ENCODE results near the gene MRPS12.

MRPS12 gene

DNA sequence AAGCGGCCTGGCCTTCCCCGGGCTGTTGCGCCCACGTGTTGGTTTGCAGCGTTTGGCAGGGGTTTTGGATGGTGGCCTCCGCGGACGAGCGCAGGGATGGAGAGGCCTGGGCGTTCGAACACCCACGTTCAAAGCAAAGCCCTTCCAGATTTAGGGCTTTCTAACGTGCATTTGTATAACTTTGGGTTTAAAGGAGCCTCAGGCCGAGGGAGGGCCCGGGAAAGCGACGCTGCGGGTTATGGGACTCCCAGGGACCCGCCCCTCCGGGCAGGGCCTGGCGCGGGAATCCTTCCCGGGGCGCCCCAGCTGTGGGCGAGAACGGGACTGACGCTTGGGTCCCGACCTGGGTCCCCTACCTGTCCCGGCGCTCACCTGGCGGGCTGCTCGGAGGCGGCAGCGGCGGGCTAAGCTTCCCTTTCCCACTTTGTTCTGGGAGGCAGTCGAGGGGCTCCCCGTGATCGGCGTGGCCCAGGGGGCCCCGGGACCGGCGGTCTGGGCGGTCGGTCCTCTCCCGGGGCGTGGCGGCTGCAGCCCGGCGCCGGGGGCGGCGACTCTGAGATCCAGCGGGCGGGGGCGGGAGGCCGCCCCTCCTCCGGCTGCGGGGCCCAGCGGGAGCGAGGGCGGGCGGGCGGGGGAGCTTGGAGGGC is 44.6 kb downstream of the MRPS12 start, which contains the start of gene FBXO17:
FBXO17 (minus strand) TSS at position 529 of the 647 bp plus-strand sequence. CDS start 25,423 bp downstream, outside the sequence.
- no peak for DNase-seq (ENCODE audit: low read depth)

DNA sequence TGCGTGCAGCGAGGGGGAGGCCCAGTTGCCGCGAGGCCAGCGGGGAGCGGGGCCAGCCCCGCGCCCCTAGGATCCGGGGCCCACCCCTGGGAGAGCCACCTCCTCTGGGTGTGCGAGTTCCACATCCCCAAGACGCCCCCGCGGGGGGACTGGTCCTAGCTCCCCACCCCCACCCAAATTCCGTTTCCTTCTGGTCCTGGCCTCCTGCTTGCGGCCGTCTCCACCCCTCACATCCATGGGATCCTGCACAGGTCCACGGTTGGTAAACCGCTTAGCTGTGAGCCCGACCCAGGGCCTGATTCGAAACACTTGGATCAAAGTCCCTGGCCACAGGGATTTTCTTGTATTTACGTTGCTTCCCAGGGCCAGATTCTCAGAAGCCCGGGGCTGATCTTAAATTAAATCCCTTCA is 45.1 kb downstream of the MRPS12 start:
- DNase-seq (ENCODE audit: low read depth) = no peak

DNA sequence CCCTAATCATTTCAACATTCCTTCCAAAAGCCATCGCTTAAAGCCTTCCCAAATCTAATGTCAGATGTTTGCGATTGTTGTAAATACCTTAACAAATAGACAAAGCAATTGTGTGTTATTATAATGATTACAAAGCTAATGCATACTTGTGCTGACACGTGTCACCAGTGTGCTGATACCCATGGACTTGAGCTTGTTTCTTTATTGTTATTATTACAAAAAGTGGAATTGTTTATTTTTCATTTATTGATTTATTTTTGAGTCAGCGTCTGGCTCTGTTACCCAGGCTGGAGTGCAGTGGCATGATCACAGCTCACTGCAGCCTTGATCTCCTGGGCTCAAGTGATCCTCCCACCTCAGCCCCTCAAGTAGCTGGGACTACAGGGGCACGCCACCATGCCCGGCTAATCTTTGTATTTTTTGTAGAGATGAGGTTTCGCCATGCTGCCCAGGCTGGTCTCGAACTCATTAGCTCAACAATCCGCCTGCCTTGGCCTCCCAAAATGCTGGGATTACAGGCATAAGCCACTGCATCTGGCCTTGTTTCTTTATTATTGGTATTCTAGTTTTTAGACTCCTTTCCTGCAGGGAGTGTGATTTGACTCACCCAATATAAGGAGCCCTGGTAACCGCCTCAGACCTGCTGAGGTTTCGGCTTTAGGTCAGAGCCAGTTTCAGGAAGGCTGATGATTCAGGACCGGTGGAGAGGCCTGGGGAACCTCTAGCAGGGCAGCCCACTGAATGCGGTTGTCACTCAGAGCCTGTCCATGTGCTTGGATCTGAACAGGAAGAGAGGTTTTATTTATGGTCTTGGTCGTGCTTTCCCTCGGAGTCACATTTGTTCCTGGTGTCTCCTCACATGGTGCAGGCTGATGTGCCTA is 46.9 kb downstream of the MRPS12 start:
- DNase-seq (ENCODE audit: low read depth) = no peak

DNA sequence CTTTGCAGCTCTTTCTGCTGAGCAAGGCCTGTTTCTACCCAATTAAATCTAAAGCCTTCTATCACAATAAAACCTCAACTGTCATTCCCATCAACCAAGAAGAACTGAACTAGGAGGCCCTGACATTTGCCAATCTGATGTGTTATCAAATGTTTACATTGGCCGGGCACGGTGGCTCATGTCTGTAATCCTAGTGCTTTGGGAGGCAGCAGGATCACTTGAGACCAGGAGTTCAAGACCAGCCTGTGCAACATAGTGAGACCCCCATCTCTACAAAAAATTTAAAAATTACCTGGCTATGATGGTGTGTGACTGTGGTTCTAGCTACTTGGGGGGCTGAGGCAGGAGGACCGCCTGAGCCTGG is 47.6 kb downstream of the MRPS12 start:
- DNase-seq (ENCODE audit: low read depth) = no peak

DNA sequence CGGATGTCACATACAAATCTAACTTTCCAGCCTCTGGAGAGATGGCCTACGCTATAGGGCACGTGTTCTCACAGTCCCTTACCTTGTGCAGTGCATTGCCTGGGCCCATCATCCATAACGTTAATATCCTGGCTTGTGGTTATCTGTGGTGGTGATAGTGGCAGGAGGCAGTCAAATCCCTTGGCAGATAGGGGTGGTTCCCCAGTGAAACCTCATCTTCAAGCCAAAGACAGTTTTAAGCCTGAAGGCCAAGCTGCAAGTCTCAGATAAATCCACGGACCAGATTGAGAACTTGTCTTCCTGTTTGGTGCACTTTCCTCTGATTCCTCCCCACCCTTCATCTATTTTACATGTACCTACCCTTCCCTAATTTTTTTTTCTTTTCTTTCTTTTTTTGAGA is 49.1 kb downstream of the MRPS12 start:
- no peak for DNase-seq (ENCODE audit: low read depth)

DNA sequence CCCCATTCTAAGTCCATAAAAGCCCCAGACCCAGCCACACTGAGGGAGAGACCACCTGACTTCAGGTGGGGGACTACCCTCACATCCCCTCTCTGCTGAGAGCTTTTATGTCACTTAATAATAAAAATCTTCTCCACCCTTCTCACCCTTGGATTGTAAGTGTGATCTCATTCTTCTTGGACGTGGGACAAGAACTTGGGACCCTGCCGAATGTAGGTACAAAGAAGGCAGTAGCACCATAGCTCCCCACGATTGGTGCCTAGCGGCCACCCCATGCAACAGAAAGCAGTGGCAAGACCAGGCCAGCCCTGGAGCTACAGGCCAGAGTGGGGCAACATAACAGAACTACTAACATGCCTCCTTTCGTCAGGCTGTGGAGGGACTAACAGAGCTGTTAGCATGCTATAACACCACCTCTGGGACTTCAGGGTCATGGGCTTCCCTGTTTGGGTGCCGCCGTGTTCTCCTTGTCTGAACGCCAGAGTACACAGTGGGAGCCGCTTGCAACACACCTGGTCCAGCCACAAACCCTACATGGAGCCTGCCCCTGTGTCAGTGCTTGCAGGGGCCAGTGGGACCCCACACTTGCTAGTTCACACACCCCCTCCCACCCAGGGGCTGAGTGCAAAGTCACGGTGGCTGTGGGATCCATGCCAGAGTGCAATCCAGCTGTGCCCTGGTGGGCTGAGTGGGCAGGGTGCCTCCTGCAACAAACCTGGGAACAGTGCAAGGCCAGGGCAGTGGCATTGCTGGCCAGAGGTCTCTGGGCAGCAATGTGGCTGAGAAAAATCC is 50.0 kb downstream of the MRPS12 start:
- no peak for DNase-seq (ENCODE audit: low read depth)
